Hematopoietic multipotent progenitor cell treated with erythropoietin and hydrocortisone succinate and interleukin-3 and kit ligand, for 8 days (in vitro differentiated cells): ENCODE measurements around the gene CDK9.
"Not testable (repeated sequence)": the region's sequence is repeated elsewhere in the genome, so short reads cannot be mapped to it uniquely, and the experiment has no call there.

Experiments
- DNase-seq: peaks from one replicate; pipeline ENCODE4 v3.0.0-alpha.2; 2015

Gene CDK9

DNA sequence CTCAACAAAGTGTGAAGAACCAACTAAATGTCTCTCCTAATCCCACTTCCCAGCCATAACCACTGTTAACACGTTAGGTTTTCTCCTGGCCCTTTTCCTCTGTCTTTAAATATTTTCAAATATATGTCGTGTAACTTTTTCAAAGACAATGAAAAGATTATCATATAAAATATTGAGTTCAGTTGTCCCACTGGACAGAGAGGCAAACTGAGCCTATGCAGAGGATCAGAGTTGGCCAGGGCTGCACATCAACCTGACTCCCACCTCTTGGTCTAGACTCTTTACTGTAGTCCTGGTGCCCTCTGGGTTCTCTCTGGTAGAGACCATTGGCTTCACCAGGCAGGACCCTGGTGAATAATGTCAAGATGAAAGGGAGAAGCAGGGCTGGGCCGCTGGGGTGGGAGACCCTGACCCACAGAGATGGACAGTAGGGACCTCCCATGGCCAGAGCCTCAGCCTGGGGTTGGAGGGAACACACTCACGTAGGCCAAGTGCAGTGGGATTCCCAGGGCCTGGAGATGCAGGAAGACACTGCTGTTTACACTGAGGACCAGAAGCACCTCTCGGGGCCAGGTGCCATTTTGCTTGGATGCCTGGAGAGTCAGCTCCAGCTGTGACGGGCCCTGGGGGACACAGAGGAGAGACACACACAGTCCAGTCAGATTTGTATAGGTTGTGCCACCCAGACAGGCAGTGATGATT, 43.5 kb downstream of the CDK9 start:
- no peak for DNase-seq

DNA sequence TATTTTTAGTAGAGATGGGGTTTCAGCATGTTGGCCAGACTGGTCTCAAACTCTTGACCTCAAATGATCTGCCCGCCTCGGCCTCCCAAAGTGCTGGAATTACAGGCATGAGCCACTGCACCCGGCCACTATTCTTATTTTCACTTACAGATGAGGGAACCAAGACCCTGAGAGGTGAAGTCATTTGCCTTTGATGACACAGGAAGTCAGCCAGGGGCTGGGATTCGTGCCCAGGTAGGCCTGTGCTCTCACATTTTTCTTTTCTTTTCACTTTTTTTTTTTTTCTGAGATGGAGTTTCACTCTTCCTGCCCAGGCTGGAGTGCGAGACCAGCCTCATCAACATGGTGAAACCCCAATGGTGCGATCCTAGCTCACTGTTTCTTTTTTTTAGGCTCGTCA, 46.4 kb downstream of the CDK9 start:
- no peak for DNase-seq

DNA sequence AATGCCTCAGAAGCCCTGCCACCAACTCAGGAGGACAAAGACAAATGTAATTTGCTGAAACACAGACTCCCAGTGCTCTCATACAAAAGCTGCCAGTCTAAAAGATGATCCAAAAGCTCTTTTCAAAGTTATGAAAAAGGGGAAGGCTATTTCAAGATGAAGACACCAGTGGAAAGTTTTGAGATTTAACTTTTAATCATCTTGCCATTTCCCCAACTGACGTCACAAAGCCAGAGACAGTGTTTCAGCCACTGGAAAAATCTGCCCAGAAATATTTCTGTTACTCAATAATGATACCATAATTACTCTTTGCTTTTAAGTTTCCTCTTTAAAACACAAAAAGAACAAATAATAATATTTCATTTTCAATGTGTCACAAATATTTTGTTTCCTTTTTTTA, 47.7 kb downstream of the CDK9 start:
- DNase-seq = no peak

DNA sequence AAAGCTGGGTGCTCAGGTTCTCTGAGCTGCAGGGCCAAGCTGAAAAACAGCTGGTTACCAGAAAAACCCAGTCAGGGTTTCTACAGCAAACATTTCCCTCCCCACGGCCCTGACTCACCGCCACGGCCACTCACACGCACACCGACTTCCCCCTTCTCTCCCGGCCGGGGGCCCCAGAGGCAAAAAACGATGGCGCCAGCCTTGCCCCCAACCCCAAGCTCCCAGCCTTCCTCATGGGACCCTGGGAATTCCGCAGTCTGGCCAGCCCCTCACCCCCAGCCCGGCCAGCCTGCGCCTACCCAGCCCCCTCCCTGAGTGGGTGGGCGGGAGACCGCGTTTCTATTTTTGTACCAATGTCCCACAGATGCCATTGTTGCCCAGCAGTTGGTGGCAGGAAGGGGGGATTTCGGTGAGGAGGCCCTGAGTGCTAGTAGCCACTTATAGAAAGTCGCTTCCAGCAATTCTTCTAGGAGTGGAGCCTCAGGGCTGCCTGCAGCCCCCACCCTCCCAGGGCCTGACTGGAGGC, 50.2 kb downstream of the CDK9 start:
- no peak for DNase-seq

DNA sequence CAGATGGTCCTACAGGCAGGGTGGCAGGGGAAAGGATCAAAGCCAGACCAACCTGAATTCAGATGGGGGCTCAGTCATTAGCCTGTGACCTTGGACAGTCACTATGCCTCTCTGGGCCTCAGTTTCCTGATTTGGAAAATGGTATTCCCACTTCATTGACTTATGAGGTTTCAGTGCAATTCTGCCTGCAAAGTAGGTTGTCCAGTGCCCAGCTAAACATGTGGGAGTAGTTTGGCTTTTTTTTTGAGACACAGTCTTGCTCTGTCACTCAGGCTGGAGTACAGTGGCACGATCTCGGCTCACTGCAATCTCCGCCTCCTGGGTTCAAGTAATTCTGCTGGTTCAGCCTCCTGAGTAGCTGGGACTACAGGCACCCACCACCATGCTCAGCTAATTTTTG, 50.7 kb downstream of the CDK9 start:
- DNase-seq = not testable (repeated sequence)

DNA sequence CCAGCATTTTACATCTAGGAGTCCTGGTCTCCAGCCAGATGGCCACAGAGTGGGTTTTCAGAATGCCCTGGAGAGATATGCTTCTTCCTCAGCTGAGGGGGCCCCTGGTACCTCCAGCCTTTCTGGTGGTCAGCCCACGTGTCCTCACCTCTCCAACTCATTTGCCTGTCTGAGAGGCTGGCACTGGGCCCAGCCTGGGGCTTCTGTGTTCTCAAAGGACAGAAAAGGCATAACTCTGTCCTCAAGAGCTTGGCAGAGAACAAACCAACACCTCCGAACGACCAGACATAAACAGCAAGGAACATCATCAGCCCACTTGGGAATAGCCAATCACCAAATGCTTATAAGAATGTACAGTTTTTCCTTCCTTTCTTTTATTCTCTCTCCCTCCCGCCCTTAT, 51.5 kb downstream of the CDK9 start:
- DNase-seq = no peak

DNA sequence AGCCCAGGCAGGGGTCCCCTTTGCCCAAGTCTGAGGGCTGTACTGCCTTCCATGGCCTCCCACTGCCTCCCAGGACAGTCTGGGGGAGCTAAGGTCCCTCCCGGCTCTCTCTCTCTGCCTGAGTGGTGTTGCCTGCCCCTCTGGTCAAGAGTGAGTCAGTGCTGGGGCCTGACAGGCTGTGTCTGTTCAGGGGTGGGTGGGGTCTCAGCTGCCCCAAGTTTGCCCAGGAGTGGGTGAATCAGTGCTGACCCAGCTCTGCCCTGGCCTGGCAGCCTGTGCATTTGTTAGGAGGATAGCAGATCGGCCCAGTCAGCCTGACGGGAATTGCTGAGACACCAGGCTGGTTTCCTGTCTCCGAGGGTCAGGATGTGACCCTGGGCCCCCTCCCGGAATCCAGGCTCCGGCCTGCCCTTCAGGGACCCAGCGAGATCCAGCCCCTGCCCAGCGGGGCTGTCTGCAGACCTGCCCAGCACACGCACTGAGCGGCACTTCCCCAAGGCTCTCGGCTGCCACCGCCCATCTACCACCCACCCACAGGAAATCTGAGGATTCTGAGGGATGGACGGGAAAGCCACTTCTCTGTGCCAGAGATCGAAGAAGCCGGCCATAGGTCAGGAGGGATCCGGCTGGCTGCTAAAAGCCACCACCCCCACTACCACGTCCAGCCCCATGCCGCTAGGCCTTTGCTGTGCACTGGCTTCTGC, 52.7 kb downstream of the CDK9 start:
- no peak for DNase-seq
